HepG2 (cell line): ENCODE results near the gene CLASP1. TPM values are rescaled to one million over a fixed set of nuclear protein-coding genes. Genes with fewer than 3 reads are reported as not detected.

Source experiments
- ATAC-seq: fragments of 200-7000 bp; cut with Tn5 transposase; 3 replicates; pipeline ENCODE4 v1.9.1; 2020; ENCODE audit warnings: mild to moderate bottlenecking, moderate library complexity
- BruUV-seq: library from RNA; stranded (reverse); fragments of 400-500 nt; replicated peaks from 2 replicates; lab custom pipeline; 2021; lab: Mats Ljungman, UMichigan
- CTCF ChIA-PET: fragments of 300-600 bp; formaldehyde crosslinking; extraction: SDS; loops from one replicate; lab custom pipeline; 2021; ENCODE audit warnings: low total read pairs, inconsistent platforms, low intra/inter-chr PET ratio; lab: Yijun Ruan, JAX
- POLR2A ChIA-PET: fragments of 350-600 bp; sonication (Branson Sonifier 250); formaldehyde crosslinking; loops from one replicate; lab custom pipeline; 2020; ENCODE audit warnings: antibody characterized with exemption, inconsistent platforms; lab: Yijun Ruan, JAX
- DNase-seq: peaks from one replicate; pipeline ENCODE4 v3.0.0-alpha.2; 2015; ENCODE audit warnings: low spot score
- FAIRE-seq: peaks from 3 replicates; lab custom pipeline; 2011; peaks lifted over from hg19 to GRCh38; lab: Jason Lieb, UNC
- H2AFZ ChIP-seq: one replicate; pipeline ENCODE4 v1.6.1; 2011; ENCODE audit warnings: low read length, inconsistent platforms
- H3K27ac ChIP-seq: fragments of 300-600 bp; 3 replicates; pipeline ENCODE4 v1.8.0; 2011; ENCODE audit warnings: mixed run types, mild to moderate bottlenecking, mixed read lengths, low read length, inconsistent platforms; ENCODE audit not compliant: insufficient read depth; ENCODE audit errors: extremely low read length
- H3K27me3 ChIP-seq, 2 experiments: fragments of 200-600 bp in 1 of 2; 2 replicates in 1 of 2; 3 replicates in 1 of 2; pipeline versions ENCODE4 v1.6.0 to v1.8.0; 2011; ENCODE audit warnings: low read length in 2 of 2, mild to moderate bottlenecking in 2 of 2, moderate library complexity in 2 of 2, inconsistent platforms in 1 of 2; ENCODE audit not compliant: insufficient read depth in 2 of 2, control insufficient read depth in 1 of 2
- H3K36me3 ChIP-seq, 2 experiments: fragments of 200-600 bp in 1 of 2; replicated peaks in 1 of 2; 2 replicates in 1 of 2; 3 replicates in 1 of 2; pipeline versions ENCODE4 v1.5.1 to v1.8.0; 2011; ENCODE audit warnings: low read length in 2 of 2, inconsistent platforms in 1 of 2; ENCODE audit not compliant: insufficient read depth in 2 of 2, control insufficient read depth in 1 of 2
- H3K4me1 ChIP-seq: 2 replicates; pipeline ENCODE4 v1.5.1; 2012; ENCODE audit warnings: low read length, inconsistent platforms; ENCODE audit not compliant: insufficient read depth
- H3K4me2 ChIP-seq: 2 replicates; pipeline ENCODE4 v1.6.0; 2011; ENCODE audit warnings: low read depth, low read length, inconsistent platforms
- H3K4me3 ChIP-seq, 3 experiments: fragments of 200-600 bp in 1 of 3; sonication (generic), shearing (Covaris generic) in 1 of 3; replicated peaks in 1 of 3; 2 replicates each; pipeline ENCODE4 v1.5.1; 2011 to 2016; ENCODE audit warnings: low read length in 3 of 3, inconsistent platforms in 2 of 3, low read depth in 2 of 3, mild to moderate bottlenecking in 2 of 3, control low read depth in 1 of 3, mixed read lengths in 1 of 3; ENCODE audit not compliant: insufficient read depth in 1 of 3
- H3K79me2 ChIP-seq: one replicate; pipeline ENCODE4 v1.6.1; 2011; ENCODE audit warnings: low read length, inconsistent platforms; ENCODE audit not compliant: insufficient read depth
- H3K9ac ChIP-seq: 2 replicates; pipeline ENCODE4 v1.6.0; 2011; ENCODE audit warnings: mild to moderate bottlenecking, low read depth, low read length, inconsistent platforms; ENCODE audit not compliant: insufficient read depth
- H3K9me3 ChIP-seq: 2 replicates; pipeline ENCODE4 v1.5.1; 2012; ENCODE audit warnings: mild to moderate bottlenecking, low read length
- H4K20me1 ChIP-seq: 2 replicates; pipeline ENCODE4 v1.6.0; 2011; ENCODE audit warnings: inconsistent platforms, mild to moderate bottlenecking, low read length, moderate library complexity; ENCODE audit not compliant: insufficient read depth
- CBFB ChIP-seq: sonication (generic); formaldehyde crosslinking; IDR thresholded peaks from 2 replicates; pipeline ENCODE4 v1.4.0; 2020; ENCODE audit warnings: missing genetic modification reagents
- CBX2 ChIP-seq, 2 experiments: fragments of 200-600 bp in 1 of 2; sonication (generic); formaldehyde crosslinking in 1 of 2; IDR thresholded peaks; 2 replicates each; pipeline versions ENCODE4 v1.7.0 to v1.8.1; 2018 to 2022; ENCODE audit warnings: low read depth in 2 of 2, low read length in 1 of 2, mild to moderate bottlenecking in 1 of 2, missing genetic modification reagents in 1 of 2
- JARID2 ChIP-seq: sonication (generic); formaldehyde crosslinking; IDR thresholded peaks from 2 replicates; pipeline ENCODE4 v1.8.1; 2023; ENCODE audit warnings: missing genetic modification reagents, inconsistent platforms; ENCODE audit not compliant: insufficient replicate concordance
- KDM6A ChIP-seq: IDR thresholded peaks from 2 replicates; pipeline ENCODE4 v1.6.1; 2016; ENCODE audit warnings: low read depth
- KMT2A ChIP-seq: sonication (generic); formaldehyde crosslinking; IDR thresholded peaks from 2 replicates; pipeline ENCODE4 v1.4.0; 2020; ENCODE audit warnings: missing genetic modification reagents
- TCF12 ChIP-seq, 2 experiments: fragments of 450-650 bp in 1 of 2; sonication (generic) in 1 of 2; formaldehyde crosslinking in 1 of 2; IDR thresholded peaks; 2 replicates each; pipeline versions ENCODE4 v1.6.1 to v1.8.0; 2017 to 2022; ENCODE audit warnings: antibody characterized with exemption in 1 of 2, mild to moderate bottlenecking in 1 of 2, missing genetic modification reagents in 1 of 2, moderate library complexity in 1 of 2
- ZNF687 ChIP-seq: sonication (generic); formaldehyde crosslinking; IDR thresholded peaks from 2 replicates; pipeline ENCODE4 v1.5.1; 2020; ENCODE audit warnings: mild to moderate bottlenecking, missing genetic modification reagents, moderate library complexity
- ZNF75D ChIP-seq: sonication (generic); formaldehyde crosslinking; IDR thresholded peaks from 2 replicates; pipeline ENCODE4 v1.8.1; 2023; ENCODE audit warnings: missing genetic modification reagents, mild to moderate bottlenecking, borderline replicate concordance
- ZNF761 ChIP-seq: sonication (generic); formaldehyde crosslinking; conservative IDR thresholded peaks from 2 replicates; pipeline ENCODE4 v1.4.0; 2020; ENCODE audit warnings: mild to moderate bottlenecking, missing genetic modification reagents
- ZNF770 ChIP-seq: sonication (generic); formaldehyde crosslinking; IDR thresholded peaks from 2 replicates; pipeline ENCODE4 v1.5.0; 2020; ENCODE audit warnings: mild to moderate bottlenecking, missing genetic modification reagents
- WGBS: methylation state at CpG from one replicate; pipeline ENCODE4 v1.1.6; 2017; ENCODE audit warnings: low lambda C conversion rate; 5-methylcytosine and 5-hydroxymethylcytosine counted together
- in situ Hi-C: cut with HindIII; loops from 2 replicates; pipeline ENCODE4 v1.10.0; 2017; ENCODE audit warnings: low pct_unique_long_range_greater_than_20kb; ENCODE audit not compliant: extremely low pct_ligation_motif_present
- intact Hi-C: fragments of 100-400 bp; cut with micrococcal nuclease; formaldehyde crosslinking; loops from one replicate; pipeline ENCODE4 v1.10.0; 2022; ENCODE audit not compliant: unreplicated experiment
- polyA plus RNA-seq, 8 experiments: library from polyadenylated mRNA; depleted of rRNA in 3 of 8; stranded (reverse) in 7 of 8; unstranded in 1 of 8; fragments of >200 nt; fragmentation: Illumina TruSeq in 4 of 8; extraction: Trizol in 4 of 8; gene quantifications; 2 replicates each; pipeline versions ENCODE4 v1.2.1 to v1.2.3, GENCODE V29; 2011 to 2016; ENCODE audit warnings: low read depth in 4 of 8, missing spikeins in 1 of 8, mixed read lengths in 1 of 8; ENCODE audit not compliant: insufficient read depth in 1 of 8
- total RNA-seq, 5 experiments: library from RNA; depleted of rRNA; stranded (reverse); fragments of >200 nt; fragmentation: Illumina TruSeq; extraction: Trizol; gene quantifications; 2 replicates each; pipeline ENCODE4 v1.2.3, GENCODE V29; 2016; ENCODE audit warnings: low read depth in 1 of 5

Gene CLASP1
- total and polyA plus RNA-seq, 2 of the 13 experiments (the other 11 are each of a cell fraction or from before 2014, with no cell fraction given) = 11.7 to 47.9 TPM

GRCh38 chr2:121408641-121409040 is 240.6 kb downstream of the CLASP1 start:
- WGBS = 98% methylated on average over 3 of the region's 3 CpGs
- TF ChIP-seq CBFB (CRISPR knock-in tag) (no peak), ZNF770 (CRISPR knock-in tag) (no peak), KDM6A (no peak), JARID2 (no peak), TCF12 (IDR thresholded peaks at IDR 0.05) (no peak), TCF12 (CRISPR knock-in tag; IDR thresholded peaks at IDR 0.05) (no peak), ZNF687 (no peak), ZNF75D (CRISPR knock-in tag) (no peak), KMT2A (CRISPR knock-in tag) (no peak), CBX2 (IDR thresholded peaks at IDR 0.05; ENCODE audit: low read depth, low read length) (no peak), CBX2 (CRISPR knock-in tag; IDR thresholded peaks at IDR 0.05; ENCODE audit: low read depth) (no peak), ZNF761 (CRISPR knock-in tag) (no peak)
- CTCF ChIA-PET = no interaction called here
- H3K4me1 ChIP-seq = no peaks in the 10 kb centered on the region
- peaks cover 19 to 67% of the 10 kb centered on the region in 2 experiments for H3K36me3 ChIP-seq
- no peaks in the 10 kb centered on the region for H3K27me3 ChIP-seq
- POLR2A ChIA-PET = no interaction called here
- no peak overlapping the region for H3K4me2 ChIP-seq
- in situ Hi-C loops (no loop called here), intact Hi-C loops (no loop called here)
- DNase-seq (no peak), FAIRE-seq (no peak), ATAC-seq (no peak)
- no peak overlapping the region for H3K9ac ChIP-seq
- H3K9me3 ChIP-seq = no peaks in the 10 kb centered on the region
- no peak overlapping the region for H2AFZ ChIP-seq
- BruUV-seq = no TSS peak
- H3K27ac ChIP-seq = no peak overlapping the region
- H3K4me3 ChIP-seq = no peak overlapping the region
- no peaks in the 10 kb centered on the region for H3K79me2 ChIP-seq
- no peaks in the 10 kb centered on the region for H4K20me1 ChIP-seq
